Measurements from ENCODE around the gene ATP12A.
A peak's percentile ranks its signal among the peaks of the same experiment; 100 is the strongest.

Gene ATP12A

DNA sequence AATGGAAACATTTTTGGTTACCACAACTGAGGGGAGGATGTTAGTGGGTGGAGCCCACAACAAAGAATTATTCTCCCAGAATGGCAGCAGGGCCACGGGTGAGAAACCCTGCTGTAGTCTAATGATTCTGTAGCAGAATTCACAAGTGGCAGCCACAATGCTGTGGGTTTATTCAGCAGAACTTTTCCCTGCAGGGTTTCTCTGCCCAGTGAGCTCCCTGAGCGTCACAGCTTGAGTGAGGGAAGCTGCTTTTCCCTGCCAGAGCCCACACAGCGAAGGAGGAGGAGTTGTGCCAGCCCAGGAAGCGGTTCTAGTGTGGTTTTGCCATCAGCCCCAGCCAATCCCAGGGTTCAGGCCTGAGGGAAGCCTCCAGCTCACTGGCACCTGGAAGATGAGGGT, 4.4 kb downstream of the ATP12A start:
- no peak for DNase-seq (ENCODE audit: insufficient read length, low spot score)
- FAIRE-seq, result no peak

DNA sequence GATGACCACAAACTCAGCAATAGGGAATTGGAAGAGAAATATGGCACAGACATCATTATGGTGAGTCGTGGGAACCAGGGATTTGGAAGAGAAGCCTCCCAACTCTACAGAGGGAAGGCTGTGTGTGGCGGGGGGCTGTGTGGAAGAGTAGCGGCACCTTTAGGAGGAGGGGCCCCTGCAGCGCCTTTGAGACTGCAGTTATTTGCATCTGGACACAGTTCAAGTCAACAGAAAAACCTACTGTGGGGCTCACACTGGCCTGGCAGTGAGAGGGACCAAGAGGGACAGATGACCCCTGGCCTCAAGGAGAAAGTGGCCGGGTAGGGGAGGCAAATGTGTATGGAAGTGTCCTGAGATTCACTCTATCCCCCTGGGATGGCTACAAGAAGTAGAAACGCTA, 5.1 kb downstream of the ATP12A start:
- no peak for DNase-seq (ENCODE audit: insufficient read length, low spot score)
- FAIRE-seq, result no peak

DNA sequence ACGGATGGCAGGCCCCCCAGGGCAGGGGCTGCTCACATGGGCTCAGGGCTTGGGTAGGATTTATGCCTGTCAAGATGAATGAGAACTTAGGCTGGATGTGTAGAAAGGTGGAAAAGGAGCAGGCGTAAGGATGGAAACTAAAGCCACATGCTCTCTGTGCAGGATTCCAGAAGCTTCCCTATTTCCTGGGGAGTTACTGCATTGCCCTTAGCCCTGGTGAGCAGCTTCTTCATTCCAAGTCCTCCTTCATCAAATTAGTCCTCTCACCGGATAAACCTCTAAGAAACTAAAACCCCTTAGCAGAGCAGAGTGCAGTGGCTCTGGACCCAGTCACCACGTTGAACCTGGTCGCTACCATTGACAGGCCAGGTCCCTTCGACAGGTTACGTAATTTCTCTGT, 7.4 kb downstream of the ATP12A start:
- FAIRE-seq (no peak), DNase-seq (ENCODE audit: insufficient read length, low spot score) (no peak)

DNA sequence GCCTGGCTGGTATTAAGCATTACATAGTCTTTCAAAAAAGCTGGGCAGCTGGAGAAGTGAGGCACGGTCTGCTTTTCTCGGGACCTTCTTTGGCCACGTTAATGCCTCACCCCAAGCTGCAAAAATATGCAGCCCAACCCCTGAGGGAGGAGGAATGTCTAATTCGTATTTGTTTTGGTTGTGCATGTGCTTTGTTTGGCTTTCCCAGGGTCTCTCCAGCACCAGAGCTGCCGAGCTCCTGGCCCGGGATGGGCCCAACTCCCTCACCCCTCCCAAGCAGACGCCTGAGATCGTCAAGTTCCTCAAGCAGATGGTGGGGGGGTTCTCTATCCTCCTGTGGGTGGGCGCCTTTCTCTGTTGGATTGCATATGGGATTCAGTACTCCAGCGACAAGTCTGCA, 7.9 kb downstream of the ATP12A start:
- DNase-seq (ENCODE audit: insufficient read length, low spot score), result no peak
- no peak for FAIRE-seq

DNA sequence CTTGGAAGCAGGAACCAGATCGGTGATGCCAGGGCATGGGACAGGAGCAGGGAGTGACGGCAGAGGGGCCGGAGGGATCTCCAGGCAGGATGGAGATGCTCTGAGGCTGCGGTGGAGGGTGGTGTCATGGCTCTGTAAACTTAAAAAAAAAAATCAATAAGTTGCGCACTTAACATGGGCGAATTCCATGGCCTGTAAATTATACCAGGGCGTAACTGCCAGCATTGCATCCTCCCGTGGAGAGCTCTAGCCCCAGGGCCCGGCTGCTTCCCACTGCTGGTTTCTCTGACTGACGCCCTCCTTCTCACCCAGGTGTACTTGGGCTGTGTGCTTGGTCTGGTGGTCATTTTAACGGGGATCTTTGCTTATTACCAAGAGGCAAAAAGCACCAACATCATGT, 8.7 kb downstream of the ATP12A start:
- DNase-seq (ENCODE audit: insufficient read length, low spot score) (no peak), FAIRE-seq (no peak)

DNA sequence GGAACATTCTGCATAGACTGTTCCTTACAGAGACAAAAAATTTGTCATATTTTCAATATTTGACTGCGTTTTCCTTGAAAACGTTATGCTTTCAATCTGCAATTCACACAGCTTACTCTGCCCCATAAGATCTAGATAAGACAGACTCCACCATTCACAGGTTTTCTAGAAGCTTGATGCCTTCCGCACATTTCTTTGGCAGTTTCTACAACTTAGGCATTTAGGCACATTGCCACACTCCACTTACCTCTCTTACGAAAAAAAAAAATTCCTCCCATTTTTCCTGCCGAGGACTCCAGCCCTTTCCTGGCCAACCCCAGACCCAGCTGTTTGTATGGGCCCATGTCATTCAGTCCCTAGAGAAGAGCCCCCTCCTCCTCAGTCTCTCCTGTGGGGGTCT, 11.2 kb downstream of the ATP12A start:
- DNase-seq (ENCODE audit: insufficient read length, low spot score) (no peak), FAIRE-seq (no peak)

DNA sequence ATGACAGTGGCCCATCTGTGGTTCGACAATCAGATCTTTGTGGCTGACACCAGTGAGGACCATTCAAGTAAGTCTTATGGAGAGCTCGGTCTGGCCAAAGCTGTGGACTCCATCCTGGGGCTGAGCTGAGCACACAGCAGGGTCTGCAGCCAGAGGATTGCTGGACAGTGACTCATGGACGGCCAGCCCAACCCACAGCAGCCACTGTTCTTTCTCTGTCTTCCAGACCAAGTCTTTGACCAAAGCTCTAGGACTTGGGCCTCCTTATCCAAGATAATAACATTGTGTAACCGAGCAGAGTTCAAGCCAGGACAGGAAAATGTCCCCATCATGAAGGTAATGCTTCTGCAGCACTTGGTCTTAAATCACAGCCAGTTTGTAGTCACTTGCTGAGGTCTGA, 12.4 kb downstream of the ATP12A start:
- DNase-seq (ENCODE audit: insufficient read length, low spot score) (peak; percentile 13), FAIRE-seq (no peak)

DNA sequence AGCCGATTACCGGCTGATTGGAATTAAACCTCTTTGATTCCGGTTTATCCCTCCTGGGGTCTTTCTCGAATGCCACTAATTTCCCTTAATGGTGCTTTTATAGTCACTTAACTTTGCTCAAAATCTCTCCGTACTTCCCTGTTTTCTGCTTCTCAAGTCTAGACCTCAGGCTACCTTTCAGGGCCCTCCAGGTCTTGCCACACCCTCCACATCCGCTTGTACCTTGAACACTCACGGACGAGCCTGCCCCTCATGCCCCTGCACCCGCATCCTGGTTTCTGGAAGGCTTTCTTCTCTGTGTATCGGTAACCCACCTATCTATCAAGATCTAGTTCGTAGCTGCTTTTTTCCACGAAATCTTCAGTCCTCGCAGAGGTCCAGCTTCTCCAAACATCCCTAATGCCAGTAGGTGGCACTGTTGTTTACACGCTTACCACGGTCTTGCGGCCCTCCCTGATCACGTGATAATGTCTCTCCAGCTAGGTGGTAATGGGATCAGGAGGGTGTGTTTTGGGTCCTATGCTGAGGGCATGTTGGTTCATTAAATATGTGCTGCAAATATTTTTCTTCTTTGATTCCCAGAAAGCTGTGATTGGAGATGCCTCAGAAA, 13.8 kb downstream of the ATP12A start:
- no peak for FAIRE-seq
- DNase-seq (ENCODE audit: insufficient read length, low spot score), result peak; percentile 55

DNA sequence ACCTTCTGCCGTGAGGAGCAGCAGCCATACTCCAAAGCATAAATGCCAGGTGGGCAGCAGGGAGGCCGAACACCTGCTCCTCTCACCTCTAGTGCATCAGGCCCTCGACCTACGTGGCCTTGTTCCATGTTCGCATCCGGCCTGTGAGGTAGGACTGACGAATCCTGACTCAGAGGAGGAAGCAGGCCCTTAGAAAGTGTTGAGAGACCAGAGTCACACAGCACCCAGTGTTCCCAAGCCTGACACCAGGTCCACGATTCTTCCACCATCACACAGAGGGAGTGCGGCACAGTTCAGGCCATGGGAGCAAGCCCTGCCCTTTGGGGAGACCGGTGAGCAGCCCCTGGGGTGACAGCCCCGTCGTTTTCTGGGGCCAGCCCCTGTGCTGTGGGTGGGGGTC, 14.7 kb downstream of the ATP12A start:
- FAIRE-seq (no peak), DNase-seq (ENCODE audit: insufficient read length, low spot score) (no peak)

DNA sequence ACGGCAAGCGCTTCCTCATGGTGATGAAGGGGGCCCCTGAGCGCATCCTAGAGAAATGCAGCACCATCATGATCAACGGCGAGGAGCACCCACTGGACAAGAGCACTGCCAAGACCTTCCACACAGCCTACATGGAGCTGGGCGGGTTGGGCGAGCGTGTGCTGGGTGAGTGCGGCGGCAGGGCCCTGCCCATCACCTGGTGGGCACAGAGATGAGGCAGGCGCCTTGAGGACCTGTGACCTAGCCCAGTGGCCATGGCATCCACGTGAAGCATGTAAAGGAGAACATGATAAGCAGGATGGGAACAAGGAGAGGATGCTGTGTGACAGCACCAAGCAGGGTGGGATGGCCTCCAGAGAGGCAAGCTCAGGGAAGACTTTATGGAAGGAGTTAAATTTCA, 18.5 kb downstream of the ATP12A start:
- DNase-seq (ENCODE audit: insufficient read length, low spot score) (no peak), FAIRE-seq (no peak)

DNA sequence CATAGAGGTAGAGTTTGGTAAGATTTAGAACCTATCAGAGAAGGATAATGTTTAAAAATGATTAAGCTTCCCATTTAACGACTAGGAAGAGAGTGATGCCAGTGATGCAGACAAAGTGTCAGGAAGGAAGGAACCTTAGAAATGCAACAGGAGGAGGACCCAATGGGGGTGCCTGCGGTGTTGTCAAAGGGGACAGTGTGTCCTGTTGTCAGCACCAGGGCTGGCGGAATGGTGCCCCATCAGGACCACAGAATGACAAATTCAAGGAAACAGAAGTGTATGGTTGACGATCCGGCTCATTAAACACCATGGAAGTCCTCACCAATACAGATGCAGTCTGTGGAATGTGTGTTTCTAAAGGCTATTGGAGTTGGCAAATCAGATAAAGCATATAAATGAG, 19.3 kb downstream of the ATP12A start:
- DNase-seq (ENCODE audit: insufficient read length, low spot score), result no peak
- FAIRE-seq, result no peak

DNA sequence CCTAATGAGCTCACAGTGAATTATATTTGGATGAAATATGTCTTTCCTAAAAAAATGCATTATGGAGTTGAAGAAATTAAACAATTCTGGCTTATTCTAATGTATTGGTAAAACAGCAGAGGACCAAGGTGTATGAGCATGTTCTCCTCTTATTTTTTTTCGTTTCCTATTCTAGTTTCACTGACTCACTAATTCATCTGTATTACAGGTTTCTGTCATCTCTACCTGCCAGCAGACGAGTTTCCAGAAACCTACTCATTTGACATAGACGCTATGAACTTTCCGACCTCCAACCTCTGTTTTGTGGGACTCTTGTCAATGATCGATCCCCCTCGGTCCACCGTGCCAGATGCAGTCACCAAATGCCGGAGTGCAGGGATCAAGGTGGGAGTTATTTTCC, 20.3 kb downstream of the ATP12A start:
- no peak for DNase-seq (ENCODE audit: insufficient read length, low spot score)

DNA sequence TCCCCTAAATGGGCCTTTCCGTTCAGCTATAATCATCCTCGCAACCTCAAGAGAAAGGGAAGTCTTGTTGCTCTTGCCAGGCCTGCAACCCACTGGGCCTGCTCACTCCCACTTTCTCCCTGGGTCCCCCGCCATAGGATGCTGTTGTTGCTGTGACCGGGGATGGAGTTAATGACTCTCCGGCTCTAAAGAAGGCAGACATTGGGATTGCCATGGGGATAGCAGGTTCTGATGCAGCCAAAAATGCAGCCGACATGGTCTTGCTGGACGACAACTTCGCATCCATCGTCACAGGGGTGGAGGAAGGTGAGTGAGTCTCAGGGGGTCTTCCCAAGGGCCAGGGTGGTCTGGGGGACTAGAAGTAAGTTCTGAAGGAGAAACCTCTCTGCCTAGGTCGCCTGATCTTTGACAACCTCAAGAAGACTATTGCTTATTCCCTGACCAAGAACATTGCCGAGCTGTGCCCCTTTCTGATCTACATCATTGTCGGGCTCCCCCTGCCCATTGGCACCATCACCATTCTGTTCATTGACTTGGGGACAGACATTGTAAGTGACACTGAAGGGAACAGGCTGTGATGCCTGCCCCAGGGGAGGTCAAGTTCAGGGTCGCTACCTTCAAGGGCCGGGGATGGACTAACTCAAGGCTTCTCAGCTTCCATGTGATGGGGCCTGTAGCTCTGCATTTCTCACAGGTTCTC, 26.8 kb downstream of the ATP12A start:
- no peak for FAIRE-seq
- DNase-seq (ENCODE audit: insufficient read length, low spot score), result no peak

More for the DNA sequence above, 20.3 kb downstream of the ATP12A start:
- FAIRE-seq, result no peak

DNA sequence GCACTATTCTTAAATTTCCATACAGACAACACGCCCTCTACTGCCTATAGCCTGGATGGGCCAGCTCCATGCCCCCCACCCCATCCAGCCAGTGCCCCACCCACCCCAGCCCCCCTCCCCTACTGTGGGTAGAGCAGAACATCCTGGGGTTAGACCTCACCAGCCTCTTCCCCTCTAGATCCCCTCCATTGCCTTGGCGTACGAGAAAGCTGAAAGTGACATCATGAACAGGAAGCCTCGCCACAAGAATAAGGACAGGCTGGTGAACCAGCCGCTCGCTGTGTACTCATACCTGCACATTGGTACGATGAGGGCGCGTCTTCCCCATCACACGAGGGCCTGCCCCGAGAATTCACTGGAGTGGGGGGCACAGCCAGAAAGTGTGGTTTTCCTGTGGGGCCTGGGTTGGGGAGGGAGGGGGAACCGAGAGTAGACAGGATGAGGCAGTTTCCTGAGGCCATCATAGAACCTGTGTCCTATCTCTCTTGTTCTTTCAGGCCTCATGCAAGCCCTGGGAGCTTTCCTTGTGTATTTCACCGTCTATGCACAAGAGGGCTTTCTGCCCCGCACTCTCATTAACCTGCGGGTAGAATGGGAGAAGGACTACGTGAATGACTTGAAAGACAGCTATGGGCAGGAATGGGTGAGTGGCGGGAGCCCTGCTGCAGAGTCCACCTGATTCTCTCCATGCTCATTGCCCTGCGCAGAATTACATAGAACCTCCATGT, 29.1 kb downstream of the ATP12A start:
- FAIRE-seq, result no peak
- no peak for DNase-seq (ENCODE audit: insufficient read length, low spot score)

DNA sequence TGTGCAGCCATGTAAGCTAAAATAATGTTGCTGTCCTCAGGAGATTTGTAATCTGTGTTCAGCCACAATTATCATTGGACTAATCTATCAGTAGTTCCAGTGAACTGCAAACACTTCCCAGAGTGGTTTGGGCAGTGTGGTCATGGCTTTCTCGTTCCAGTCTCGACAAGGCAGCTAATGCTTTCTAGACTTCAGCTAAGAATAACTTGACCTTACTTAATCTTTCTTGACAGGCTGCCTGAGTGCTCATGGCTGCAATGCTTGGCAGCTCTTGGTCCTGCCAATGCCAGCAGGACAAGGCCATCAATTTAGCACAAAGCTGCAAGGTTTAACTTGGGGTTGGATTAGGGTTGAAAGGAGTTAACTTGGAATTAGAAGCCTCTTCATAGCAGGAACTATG, 32.8 kb downstream of the ATP12A start:
- DNase-seq (ENCODE audit: insufficient read length, low spot score) (no peak), FAIRE-seq (no peak)

DNA sequence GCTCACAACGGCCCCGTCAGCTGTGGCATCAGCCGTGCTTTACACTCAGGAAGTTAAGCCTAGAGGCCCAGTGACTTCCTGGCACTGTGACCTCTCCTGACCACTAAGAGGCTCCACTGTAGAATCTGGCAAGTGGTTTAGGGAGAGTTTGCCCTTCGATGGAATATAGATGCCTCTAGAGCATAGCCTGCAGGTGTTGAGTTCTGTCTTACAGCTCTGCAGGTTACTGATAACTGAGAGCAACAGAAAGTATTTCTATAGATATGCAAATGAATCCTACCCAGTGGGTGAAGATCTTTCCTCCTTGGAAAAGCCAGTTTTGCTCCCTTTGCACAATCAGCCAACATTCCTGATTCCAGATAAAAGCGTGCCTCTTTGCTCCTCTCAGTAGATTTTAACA, 35.8 kb downstream of the ATP12A start:
- no peak for FAIRE-seq
- no peak for DNase-seq (ENCODE audit: insufficient read length, low spot score)

DNA sequence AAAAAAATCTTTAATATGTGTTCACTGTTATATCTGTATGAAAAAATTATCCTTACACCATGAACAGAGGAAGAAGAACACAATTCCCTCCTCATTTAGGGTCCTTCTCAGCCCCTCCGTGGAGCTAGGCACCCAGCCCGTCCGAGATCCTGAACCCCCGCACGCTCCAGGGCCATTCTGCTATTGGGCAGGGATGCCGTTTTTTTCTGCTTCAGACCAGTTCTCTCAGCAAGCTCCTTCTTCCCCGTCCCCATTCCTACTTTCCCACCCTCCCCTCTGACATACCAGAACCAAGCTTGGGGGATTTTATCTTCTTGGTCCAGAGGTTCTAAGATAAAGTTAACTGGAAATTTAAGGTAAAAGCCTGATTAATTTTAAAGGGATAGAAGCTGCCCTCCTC, 36.2 kb downstream of the ATP12A start:
- no peak for FAIRE-seq
- no peak for DNase-seq (ENCODE audit: insufficient read length, low spot score)

DNA sequence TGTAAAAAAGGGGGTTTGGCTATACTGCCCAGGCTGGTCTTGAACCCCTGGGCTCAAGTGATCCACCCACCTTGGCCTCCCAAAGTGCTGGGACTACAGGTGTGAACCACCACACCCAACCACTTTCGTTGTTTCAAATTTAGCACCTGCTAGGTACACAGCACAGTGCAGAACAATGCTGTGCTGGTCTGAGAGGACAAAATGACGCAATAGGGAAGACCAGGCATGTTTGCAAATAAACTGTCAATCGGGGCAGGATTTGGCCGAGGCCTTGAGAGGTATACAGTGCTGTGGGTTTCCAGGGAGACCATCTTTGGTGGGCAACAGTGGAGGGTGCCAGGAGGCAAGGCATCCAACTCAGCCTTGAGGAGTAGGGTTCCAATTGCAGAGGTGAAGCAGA, 37.0 kb downstream of the ATP12A start:
- no peak for FAIRE-seq
- DNase-seq (ENCODE audit: insufficient read length, low spot score), result no peak

DNA sequence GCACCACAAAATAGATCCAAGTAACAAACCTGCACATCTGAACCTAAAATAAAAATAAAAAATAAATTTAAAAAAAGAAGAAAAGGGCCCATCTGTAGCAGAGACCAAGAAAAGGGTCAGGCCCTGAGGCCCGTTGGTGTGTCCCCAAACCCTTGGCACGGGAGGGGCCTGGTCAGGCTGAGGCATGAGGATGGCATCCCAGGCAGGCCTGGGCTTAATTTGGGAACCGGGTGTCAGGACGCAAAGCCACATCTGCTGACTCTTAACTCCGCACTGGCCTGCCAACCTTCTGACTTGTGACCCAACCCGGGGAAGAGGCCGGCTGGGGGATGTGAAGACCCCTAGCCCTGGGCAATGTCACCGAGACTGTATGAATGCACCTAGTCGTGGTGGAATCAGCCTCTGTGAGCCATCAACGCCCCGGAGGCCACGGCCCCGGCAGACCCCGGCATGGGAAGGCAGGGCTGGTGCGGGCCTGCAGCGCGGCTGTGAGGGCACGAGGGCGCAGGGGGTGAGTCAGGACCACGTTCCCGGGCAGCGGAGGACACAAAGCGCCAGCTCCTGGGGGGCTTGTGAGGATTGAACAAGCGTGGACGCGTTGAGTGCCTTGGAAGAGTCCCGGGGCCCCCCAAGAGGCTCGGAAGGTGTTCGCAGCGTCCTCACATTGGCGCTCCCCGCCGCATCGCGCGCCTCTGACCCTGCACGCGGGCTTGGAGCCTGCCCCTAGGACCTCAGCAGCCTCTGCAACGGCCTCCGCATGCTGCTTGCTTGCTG, 38.2 kb downstream of the ATP12A start:
- FAIRE-seq, result no peak
- no peak for DNase-seq (ENCODE audit: insufficient read length, low spot score)

DNA sequence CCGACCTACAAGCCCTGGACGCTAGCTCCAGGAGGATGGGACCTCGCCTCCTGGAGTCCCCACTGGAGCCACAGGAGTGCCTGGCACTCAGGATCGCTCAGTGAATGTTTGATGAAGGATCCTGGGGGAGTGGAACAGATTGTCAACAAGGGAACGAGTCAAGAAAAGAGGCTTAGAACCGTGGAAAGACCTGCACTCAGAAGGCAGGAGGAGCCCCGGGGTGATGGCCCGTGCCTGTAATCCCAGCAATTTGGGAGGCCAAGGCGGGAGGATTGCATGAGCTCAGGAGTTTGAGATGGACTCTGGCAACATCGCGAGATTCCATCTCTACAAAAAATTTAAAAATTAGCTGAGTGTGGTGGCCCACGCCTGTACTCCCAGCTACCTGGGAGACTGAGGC, 38.9 kb downstream of the ATP12A start:
- no peak for DNase-seq (ENCODE audit: insufficient read length, low spot score)

DNA sequence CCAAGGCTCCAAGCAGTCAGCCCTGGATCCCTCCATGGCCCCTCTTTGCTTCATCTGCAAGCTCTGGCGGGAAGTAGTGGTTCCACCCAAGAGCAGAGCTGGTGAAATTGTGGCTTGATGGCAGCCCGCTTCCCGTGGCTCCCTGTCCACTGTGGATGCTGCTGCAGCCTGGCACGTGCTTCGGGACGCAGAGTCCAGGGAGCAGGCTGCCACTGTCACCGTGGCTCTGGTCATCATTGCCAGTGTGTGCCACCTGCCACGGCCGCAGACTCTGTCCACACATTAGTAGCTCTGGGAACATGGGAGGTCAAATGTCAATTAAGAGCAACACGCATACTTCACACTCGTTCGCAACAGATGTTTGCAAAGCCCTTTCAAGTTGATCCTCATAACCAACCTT, 43.0 kb downstream of the ATP12A start:
- DNase-seq (ENCODE audit: insufficient read length, low spot score) (no peak), FAIRE-seq (no peak)

More for the DNA sequence above, 38.9 kb downstream of the ATP12A start:
- FAIRE-seq, result no peak

Data from HTR-8/SVneo (cell line).